Measurements from ENCODE around the gene SNX11.

- TF ChIP-seq, protein P1, sequence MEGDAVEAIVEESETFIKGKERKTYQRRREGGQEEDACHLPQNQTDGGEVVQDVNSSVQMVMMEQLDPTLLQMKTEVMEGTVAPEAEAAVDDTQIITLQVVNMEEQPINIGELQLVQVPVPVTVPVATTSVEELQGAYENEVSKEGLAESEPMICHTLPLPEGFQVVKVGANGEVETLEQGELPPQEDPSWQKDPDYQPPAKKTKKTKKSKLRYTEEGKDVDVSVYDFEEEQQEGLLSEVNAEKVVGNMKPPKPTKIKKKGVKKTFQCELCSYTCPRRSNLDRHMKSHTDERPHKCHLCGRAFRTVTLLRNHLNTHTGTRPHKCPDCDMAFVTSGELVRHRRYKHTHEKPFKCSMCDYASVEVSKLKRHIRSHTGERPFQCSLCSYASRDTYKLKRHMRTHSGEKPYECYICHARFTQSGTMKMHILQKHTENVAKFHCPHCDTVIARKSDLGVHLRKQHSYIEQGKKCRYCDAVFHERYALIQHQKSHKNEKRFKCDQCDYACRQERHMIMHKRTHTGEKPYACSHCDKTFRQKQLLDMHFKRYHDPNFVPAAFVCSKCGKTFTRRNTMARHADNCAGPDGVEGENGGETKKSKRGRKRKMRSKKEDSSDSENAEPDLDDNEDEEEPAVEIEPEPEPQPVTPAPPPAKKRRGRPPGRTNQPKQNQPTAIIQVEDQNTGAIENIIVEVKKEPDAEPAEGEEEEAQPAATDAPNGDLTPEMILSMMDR (IDR thresholded peaks at IDR 0.05): no peak
- TF ChIP-seq POLR2A (IDR thresholded peaks at IDR 0.05) (no peak), EP300 (IDR thresholded peaks at IDR 0.05) (no peak)
These were observed 20.8 kb downstream of the SNX11 start for GRCh38 chr17:48128400-48128799.
